Epithelial cell of esophagus (primary cell): ENCODE measurements around the gene KCNG2.

ENCODE experiments used
- DNase-seq: peaks from one replicate; pipeline ENCODE4 v3.0.0; 2010; ENCODE audit warnings: low read depth
- H3K4me3 ChIP-seq: 2 replicates; pipeline ENCODE4 v1.5.1; 2011; ENCODE audit warnings: mild to moderate bottlenecking, low read length, control low read depth
- TF ChIP-seq, protein P1 (sequence below): IDR thresholded peaks from 2 replicates; pipeline ENCODE4 v1.5.1; 2011; ENCODE audit warnings: low read depth, mild to moderate bottlenecking, low read length, control low read depth, inconsistent platforms; ENCODE audit not compliant: insufficient read depth; ENCODE audit errors: missing control alignments

KCNG2 gene

GRCh38 chr18:79926306-79926705 is 128.6 kb downstream of the KCNG2 start:
- TF ChIP-seq, protein P1, sequence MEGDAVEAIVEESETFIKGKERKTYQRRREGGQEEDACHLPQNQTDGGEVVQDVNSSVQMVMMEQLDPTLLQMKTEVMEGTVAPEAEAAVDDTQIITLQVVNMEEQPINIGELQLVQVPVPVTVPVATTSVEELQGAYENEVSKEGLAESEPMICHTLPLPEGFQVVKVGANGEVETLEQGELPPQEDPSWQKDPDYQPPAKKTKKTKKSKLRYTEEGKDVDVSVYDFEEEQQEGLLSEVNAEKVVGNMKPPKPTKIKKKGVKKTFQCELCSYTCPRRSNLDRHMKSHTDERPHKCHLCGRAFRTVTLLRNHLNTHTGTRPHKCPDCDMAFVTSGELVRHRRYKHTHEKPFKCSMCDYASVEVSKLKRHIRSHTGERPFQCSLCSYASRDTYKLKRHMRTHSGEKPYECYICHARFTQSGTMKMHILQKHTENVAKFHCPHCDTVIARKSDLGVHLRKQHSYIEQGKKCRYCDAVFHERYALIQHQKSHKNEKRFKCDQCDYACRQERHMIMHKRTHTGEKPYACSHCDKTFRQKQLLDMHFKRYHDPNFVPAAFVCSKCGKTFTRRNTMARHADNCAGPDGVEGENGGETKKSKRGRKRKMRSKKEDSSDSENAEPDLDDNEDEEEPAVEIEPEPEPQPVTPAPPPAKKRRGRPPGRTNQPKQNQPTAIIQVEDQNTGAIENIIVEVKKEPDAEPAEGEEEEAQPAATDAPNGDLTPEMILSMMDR: no peak
- no peak overlapping the region for H3K4me3 ChIP-seq
- no peak for DNase-seq

GRCh38 chr18:79926715-79927606 is 129.2 kb downstream of the KCNG2 start:
- DNase-seq: no peak
- no peak overlapping the region for H3K4me3 ChIP-seq
- TF ChIP-seq, protein P1: no peak

DNA sequence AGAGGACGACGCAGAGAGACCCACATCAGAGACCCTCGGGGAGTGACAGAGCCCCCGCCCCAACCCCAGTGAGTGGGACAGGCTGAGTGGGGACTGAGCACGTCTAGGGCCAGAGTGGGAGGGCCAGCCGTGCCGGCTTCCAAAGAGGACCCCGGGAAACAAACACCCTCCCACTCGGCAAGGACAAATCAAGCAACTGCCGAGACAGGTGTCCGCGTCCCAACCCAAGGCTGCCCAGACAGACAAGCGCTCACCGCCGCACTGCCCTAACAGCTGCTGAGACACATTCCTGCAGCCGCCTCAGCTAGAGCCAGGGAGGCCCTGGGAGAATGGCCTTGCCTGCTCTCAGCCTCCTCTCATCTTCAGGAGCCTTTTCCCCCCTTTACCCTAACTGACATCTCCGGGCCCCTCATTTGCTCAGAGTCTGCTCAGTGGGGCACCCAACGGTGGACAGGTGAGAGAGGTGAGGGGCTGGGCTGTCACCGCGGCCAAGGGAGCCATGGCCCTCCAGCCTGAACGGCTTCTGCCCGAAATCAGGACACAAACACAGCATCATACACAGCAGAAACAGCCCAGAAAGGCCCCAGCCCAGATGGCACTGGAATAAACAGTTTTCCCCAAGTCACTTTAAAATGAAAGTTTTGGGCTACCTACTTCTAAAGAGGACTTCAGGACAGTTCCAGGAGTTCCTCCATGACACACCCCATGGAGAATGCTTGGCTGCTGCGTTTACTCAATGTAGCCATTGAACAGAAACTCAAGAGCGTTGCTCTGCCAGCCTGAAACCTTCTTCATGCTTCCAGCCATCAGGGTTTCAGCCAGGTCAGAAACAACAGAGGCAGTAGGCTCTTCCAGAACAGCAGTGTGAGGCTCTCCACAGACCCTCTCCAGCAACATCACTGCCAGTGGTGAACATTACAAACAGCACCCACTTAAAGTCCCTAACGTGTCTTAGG is 130.1 kb downstream of the KCNG2 start:
- TF ChIP-seq, protein P1: no peak
- H3K4me3 ChIP-seq: no peak overlapping the region
- no peak for DNase-seq

GRCh38 chr18:79928563-79928960 is 130.8 kb downstream of the KCNG2 start:
- TF ChIP-seq, protein P1: no peak
- no peak for DNase-seq
- no peak overlapping the region for H3K4me3 ChIP-seq

GRCh38 chr18:79930020-79930642 is 132.4 kb downstream of the KCNG2 start:
- DNase-seq: no peak
- TF ChIP-seq, protein P1: no peak
- no peak overlapping the region for H3K4me3 ChIP-seq

DNA sequence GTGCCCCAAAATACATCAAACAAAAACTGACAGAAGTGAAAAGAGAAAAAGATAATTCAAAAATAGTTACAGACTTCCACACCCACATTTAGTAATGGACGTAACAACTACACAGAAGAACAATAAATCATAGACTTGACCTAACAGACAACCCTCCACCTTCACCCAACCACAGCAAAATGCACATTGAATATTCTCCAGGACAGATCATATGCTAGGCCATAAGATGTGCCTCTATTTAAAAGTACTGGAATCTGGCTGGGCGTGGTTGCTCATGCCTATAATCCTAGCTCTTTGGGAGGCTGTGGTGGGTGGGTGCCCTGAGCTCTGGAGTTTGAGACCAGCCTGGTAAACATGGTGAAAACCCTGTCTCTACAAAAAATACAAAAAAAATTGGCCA is 133.7 kb downstream of the KCNG2 start:
- DNase-seq: no peak
- TF ChIP-seq, protein P1: no peak
- H3K4me3 ChIP-seq: no peak overlapping the region
